GM19035 (cell line): ENCODE results near the gene RGS8.

Source experiments
- ATAC-seq: cut with Tn5 transposase; IDR thresholded peaks from one replicate; pipeline ENCODE4 v1.9.1; 2021; ENCODE audit not compliant: unreplicated experiment

The RGS8 gene, protein sequence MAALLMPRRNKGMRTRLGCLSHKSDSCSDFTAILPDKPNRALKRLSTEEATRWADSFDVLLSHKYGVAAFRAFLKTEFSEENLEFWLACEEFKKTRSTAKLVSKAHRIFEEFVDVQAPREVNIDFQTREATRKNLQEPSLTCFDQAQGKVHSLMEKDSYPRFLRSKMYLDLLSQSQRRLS

DNA sequence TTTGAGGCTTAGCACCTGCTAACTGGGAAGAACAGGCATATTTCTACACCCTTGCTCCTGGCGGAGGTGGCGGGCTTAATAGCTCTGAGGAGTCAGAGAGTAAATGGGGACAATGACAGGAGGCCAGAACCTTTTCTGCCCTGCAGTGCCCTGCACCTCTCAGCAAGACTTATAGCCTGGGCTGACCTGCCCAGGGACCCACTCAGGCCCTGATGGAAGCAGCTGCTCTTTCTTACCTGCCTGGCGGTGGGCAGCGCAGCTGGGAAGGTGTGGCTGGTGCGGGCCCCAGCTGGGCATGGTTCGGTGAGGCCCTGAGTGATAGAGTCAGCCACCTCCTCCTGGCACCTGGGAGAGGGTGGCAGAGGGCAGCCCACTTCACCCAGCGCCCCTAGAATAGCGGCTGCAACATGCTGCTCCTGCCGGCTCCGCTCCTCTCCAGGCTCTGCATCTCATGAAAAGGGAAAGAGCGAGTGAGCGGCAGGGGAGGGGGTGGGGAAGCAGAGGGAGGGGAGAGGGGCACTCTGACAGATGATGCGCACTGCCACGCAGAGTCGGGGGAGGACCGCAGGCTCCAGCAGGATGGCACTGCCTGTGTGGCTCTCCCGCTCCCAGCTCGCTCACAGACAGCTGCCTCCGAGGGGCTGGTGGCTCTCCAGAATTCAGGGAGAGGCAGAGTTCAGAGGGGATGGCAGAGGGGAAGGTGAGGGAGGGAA is at the start of gene RGS8:
RGS8 (minus strand) TSS at position 472 of the 713 bp plus-strand sequence. CDS start 14,938 bp downstream, outside the sequence.
- no peak for ATAC-seq

DNA sequence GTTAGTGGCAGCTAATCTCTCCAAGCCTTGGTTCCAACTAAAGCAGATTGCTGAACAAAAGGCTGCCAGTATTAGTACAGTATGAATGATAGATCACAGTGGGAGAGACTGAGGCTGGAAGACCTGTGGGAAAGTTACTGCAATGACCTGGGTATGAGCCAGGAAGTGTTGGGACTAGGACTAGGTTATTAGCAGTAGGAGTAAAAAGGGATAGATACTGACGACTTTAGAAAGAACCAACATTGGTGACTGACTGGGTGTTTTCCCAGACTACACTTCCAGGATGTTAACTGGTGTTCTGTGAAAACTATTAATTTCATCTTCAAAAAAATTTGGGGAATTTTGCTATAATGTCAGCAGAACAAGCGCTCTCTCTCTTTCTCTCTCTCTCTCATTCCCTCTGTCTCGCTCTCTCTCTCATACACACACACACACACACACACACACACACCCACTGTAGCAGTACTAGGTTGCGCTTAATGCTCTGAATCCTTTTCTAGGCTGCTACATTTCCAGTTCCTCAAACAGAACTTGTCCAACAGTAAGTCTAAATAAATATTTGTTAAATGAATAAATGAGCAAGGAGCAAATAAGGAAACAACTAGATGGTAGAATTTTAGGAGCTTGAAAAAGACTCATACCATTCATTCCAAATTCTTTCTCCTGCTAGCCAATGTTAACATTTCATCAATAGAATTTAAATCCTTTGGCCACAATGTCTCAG is 47.6 kb upstream of the RGS8 start:
- no peak for ATAC-seq

DNA sequence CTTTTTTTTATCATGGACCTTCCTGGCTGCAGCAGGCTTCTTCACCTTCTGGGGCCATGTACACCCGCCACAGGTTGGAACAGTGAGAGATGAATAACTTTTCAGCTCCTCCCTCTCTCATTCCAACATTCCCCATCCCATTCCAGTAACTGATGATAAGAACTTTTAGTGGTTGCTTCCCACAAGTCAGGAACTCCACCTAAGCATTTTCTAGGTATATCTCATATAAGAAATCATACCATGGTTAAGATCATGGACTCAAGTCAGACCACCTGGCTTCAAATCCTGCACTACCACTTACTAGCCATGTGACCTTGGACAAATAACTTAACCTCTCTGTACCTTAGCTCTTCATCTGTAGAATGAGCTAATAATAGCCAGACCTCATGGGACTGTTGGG is 42.5 kb upstream of the RGS8 start:
- no peak for ATAC-seq

DNA sequence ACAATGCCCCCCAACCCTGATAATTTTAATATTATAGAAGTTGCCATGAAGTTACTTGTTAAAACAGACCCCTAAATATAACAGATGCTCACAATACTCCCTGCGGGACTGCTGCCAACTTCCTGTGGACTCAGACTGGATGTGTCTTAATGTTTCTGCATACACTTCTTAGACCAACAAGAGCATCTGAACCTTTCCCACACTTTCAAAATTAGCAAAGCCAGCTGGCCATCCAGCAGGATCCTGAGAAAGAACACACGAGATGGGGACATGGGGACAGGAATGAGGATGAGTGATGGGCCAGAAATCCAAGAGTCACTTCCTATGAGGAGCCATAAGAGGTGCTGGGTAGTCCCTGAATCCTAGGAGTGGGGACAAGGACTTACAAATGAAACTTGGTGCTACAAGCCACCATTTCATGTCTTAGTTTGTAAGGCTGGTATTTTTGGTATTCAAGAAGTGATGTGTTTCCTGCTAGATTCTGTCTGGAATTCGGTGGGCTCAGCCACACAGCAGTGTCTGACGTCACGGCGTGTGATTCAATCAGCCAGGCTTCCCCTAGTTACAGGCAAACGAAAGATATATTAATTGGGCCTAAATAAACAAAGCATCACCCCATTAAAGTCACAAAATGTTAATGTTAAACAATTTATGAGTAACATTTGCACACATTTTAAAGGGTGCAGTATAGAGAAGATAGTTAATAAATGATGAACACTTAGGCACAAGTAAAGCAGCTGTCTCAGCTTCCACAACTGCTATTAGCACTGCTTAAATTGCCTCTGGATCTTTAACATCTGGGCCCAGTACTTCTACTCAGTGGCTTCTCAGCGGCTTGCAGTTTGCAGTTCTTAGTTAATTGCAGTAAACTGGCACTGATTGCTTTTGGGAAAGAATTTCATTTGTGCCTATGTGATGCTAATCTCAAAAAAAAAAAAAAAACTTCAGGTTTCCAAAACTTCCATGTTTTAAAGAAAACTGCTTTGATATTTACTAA is 41.2 kb upstream of the RGS8 start:
- no peak for ATAC-seq

DNA sequence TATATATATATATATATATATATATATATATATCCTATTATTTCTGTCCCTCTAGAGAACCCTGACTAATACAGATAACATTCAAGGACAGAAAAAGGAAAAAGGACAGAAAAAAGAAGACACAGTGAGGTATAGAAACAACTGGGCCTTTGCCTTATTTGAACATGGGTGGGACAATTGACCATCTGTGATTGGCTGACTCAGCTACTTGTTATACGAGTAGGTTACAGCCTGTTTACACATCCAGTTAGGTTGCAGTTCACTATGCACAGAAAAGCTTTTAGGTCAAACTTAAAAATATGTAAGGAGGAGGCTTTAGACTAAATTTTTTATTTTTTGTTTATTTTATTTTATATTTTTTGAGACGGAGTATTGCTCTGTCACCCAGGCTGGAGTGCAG is 39.8 kb upstream of the RGS8 start:
- ATAC-seq, result no peak

DNA sequence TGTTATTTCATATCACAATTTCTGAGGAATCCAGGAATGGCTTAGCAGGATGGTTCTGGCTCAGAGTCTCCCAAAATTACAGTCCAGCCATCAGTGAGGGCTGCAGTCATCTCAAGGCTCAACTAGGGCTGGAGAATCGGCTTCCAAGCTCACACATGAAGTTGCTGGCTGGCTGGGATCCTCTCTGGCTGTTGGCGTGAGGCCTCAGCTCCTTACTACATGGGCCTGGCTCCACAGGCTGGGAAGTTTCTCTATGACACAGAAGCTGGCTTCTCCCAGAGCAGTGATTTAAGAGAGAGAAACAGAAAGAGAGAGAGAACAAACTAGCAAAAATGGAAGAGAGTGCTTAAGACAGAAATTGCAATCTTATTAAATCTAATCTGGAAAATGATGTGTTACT is 38.8 kb upstream of the RGS8 start:
- ATAC-seq, result no peak

DNA sequence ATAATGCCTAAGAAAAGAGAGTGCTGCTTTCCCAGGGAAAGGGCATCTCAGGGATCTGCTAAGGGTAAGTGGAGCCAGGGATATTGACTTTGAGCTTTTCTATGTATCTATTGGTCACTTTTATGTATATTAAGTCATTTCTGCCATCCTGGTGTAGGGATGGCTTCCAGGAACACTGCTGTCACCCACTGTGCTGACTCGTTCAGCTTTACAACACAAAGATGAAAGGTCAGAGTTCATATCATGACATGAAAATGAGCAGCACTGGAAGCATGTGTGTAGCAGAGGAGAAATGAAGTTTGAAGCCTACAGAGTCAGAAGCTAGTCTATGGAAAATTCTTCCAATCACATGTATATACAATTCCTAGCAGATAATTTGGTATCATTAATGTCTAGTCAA is 37.1 kb upstream of the RGS8 start:
- ATAC-seq, result no peak

DNA sequence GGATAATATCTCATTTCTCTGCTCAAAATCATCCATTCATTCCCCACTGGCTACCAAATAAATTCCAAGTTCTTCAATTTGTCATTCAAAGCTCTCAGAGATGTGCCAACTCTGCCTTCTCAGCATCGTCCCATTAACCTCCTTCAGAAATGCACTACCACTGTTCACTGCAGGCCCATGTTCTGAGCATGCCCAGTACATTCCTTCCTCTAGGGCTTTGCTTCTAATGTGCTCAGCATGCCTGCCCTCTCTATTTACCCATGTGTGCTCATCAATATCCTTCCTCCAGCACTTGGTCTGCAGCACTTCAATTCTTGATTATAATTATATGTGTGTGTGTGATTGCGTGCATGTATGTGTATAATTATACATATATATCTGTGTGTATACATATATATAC is 36.1 kb upstream of the RGS8 start:
- ATAC-seq, result no peak

DNA sequence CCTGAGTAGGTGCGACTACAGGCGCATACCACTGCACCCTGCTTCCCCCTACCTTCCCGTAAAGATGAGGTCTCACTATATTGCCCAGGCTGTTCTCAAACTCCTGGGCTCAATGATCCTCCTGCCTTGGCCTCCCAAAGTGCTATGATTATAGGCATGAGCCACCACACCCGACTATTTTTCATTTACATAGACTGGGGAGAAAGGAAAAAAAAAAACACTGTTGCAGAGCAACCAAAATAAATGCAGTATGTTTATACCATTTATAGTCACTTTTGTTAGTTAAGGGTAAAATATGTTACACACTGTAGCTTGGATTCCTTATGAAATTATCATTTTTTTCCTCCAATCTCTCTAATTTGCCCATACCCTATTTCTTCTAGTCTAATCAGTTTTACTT is 35.2 kb upstream of the RGS8 start:
- ATAC-seq, result no peak

DNA sequence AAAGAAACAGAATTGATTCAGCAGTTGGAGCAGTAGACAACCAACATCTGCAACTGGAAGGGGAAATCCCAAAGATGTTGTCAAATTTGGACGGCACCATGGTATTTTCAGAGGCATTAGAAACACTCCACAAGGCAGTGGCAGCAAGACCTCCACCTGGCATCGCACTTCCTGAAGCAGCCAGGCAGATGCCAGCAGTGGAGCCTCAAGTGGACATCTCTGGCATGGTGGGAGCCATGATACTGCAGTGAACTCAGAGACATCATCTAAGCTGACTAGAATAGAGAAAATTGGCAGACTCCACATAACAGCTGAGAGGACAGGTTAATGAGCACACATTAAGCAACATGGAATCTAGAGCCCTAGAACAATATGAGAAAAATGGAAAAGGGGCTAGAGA is 33.9 kb upstream of the RGS8 start:
- ATAC-seq, result no peak

DNA sequence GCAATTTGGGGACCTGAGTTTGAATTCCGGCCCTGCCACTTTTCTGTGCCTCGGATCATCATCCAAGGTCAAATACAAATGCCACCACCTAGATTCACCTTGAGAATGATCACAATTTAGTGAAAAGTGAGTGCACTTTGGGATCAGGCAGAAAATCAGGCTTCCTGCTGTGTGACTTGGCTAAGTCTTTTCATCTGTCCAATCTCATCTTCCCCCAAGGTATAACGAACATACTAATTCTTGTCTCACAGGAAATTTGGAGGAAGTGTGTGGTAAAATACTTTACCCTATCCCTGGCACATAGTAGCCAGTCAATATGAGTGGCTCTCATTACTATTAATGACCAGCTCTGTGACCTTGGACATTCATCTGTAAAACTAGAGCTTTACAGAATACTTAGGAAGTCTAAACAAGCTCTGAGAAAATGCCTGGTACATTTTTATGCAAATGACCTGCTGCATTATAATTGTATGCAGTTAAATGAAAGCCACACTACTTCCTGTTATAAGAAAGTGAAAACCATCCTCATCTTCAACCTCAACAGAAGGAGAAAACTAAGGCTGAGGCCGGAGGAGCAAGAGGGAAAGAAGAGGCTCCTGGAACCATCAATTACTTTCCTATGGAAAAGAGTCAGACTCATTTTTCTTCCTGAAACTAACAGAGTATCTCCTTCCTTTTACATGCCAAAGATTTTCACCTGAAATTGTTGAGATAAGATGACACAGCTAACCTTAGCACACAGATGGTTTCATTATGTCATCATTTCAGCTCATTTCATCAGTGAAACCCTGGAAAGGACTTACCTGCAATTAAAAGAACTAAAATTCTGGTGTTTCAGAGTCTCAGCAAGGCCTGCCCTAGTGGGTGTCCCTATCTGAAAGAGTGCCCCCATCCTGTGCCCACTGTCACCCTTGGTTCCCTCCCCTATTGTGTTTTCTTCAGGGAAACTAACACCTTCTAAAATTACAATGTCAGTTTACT is 32.6 kb upstream of the RGS8 start:
- no peak for ATAC-seq

DNA sequence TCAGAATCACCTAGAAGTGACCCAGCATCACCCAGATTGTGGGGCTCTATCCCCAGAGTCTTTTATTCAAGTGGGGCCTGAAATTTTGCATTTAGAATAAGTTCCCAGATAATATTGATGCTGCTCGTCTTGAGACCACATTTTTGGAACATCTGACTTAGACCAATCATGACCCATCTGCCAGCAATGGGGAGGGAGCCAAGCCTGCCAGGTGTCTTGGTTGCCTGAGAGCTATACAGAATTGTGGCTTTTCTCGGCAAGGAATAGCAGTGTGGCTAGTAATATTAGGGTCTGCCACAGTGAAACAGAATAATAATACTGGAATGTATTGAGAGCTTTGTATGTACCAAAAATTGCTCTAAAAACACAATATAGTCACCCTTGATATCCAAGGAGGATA is 31.1 kb upstream of the RGS8 start:
- no peak for ATAC-seq

DNA sequence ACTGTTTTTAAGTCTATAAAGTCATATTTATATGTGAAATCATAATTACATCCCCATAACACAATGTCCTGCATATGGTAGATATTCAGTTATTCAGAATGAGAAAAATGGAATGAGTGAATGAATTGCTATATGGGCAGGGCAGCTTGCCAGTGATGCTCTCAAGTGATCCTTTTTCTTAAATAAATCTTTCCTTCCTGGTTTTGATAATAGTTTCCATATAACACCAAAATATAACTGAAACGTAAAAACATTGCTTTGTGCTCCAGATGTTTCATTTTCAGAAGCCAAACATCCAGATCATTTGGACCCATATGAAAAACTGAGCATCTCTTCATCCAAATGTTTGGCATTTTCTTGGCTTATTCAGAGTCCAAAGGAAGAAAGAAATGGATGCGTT is 30.2 kb upstream of the RGS8 start:
- no peak for ATAC-seq

DNA sequence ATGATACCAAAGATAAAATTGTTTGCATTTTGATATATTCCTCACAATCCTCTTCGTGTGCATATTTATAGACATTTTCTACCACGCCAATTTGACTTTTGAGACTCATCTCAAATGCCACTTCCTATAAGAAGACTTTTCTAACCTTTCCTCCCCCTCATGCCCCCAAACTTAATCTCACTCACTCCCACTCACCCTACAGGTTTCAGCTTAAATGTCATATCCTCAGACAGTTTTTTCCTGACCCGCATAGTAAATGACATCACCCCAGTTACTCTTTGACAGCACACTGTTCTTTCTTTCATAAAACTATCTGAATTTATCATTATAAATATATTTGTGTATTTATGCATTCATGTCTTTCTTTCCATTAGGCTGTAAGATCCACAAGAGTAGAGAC is 29.6 kb upstream of the RGS8 start:
- no peak for ATAC-seq

DNA sequence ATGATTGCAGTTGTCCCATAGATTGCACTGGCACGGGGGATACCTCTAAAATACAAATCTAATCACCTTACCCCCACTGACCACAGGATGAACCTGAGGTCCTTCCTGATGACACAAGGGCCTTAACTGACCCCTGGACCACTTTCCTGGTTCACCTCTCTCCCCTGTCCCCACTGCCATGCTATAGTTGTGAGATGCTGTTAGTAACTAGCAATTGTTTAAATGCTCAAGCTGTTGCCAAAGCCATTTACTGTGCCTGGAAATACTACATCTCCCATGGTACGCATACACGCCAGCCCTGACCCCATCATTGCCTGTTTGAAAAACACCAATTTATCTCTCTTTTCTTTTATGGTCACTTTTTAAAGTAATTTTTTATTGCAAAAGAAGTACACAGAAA is 29.1 kb upstream of the RGS8 start:
- no peak for ATAC-seq

DNA sequence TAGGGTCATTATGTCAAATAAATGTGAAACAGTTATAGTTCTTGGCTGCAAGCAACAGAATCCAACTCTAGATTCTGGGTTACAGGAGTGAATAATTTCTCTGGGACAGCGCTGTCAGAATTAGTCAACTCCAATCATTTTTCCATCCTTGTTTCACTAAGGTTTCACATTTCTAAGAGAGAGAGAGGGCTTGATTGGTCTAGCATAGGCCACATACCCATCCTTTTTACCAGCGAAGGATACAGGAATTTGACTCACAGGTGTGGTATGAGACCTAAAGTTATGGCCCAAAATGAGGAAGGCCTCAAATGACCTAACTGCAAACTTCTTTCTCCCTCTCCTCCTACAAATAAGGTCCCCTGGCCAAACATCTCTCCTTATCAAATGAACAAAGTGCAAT is 25.5 kb upstream of the RGS8 start:
- ATAC-seq, result no peak

DNA sequence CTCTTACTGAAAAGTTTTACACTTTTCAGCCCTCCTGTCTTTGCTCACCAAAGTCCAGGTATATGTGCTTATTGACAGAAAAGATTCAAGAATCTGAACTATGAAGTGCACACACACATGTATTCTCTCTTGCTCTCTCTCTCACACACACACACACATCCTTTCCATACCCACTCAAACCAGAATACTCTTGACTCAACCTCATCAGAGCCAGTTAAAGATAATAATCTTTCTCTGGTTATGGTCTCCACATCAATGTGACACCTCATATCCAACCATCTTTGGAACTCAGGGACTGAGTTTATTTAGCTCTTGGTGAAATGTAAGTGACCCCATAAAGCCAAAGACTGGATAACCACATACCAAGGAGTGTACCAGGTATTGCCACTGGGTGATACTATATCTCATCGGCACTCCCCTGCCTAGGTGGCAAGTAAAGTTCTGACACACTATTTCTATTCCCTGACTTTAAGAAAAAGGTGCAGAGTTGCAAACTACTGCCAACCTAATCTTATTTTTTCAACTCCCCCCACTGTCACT is 24.9 kb upstream of the RGS8 start:
- ATAC-seq, result no peak

DNA sequence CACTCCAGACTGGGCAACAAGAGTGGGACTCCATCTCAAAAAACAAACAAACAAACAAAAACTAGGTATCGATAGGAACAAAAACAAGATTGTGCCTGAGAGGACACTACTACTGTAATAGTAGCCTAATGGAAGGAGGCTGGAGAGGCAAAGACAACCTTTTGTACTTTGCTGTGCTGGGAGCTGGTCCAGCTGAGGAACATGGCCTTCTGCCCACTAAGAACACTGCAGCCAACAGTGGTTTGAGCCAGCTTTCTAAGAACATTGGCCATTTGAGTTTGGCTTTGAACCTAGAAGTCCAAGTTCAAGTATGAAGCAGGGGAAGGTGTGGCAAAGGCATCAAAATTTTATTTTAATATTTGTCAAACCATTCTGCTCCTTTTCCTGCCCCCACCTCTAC is 22.7 kb upstream of the RGS8 start:
- ATAC-seq, result no peak

DNA sequence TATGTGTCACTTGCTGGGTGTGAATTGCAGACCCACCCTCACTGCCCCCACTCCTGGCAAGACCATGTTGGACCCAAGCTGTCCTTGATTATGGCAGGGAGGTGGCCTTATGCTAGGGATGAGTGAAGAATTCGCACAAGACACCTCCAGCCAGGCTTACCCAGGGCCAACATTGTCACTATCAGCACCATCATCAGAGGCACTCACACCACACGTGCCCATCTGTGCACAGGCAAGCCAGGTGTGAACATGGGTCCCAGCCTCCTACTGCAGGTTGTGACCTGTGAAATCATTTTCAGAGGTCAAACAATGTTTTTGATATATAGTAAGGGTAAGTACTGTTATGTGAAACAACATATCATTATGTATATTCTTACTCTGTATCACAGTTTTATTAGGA is 20.3 kb upstream of the RGS8 start:
- no peak for ATAC-seq

DNA sequence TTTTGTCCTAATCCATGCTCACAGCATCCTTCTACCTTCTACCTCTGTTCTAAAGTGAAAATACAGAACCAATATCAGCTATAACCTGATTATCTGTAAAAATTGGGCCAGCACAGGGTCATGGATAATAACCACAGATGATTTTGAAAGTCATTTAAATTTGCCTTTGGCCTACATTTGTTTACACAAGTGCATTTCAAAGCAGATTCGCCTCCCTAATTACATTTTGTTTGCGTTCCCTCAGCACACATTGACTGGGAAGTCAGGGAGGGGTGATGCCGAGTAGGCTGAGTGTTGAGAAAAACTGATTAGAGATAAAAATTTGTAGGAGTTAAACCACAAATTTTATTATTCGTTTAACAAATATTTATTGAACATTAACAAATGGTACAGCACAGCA is 19.2 kb upstream of the RGS8 start:
- ATAC-seq, result no peak
